GM11168 (cell line): ENCODE results near the gene USP49.
"Not testable (repeated sequence)": the region's sequence is repeated elsewhere in the genome, so short reads cannot be mapped to it uniquely, and the experiment has no call there.

Experiments
- in situ Hi-C: fragments of 300-500 bp; cut with MboI; formaldehyde crosslinking; loops from one replicate; pipeline ENCODE4 v1.12.0; 2022; ENCODE audit warnings: low sequenced_read_pairs; ENCODE audit not compliant: unreplicated experiment

USP49 gene

DNA sequence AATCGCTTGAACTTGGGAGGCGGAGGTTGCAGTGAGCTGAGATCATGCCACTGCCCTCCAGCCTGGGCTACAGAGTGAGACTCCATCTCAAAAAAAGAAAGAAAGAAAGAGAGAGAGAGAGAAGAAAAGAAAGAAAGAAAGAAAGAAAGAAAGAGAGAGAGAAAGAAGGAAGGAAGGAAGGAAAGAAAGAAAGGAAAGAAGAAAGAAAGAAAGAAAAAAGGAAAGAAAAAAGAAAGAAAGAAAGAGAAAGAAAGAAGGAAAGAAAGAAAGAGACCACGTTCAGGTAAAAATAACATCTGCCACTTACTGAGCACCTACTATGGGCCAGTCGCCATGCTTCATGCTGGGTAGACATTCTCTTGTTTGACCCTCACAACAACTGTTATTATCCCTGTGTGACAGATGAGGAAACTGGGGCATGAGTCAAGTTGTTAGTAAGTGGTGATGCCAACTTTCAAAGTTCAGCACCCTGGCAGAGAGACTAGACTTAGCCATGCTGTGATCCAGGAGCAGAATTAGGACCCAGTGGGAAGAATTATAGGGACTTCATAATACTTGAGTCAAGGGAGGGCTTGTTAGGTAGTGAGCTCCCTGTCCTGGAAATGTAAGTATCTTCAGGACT lies 129.0 kb downstream of the USP49 start:
- in situ Hi-C loops: not testable (repeated sequence)

GRCh38 chr6:41763470-41763869 lies 131.7 kb downstream of the USP49 start:
- in situ Hi-C loops: no loop called here

DNA sequence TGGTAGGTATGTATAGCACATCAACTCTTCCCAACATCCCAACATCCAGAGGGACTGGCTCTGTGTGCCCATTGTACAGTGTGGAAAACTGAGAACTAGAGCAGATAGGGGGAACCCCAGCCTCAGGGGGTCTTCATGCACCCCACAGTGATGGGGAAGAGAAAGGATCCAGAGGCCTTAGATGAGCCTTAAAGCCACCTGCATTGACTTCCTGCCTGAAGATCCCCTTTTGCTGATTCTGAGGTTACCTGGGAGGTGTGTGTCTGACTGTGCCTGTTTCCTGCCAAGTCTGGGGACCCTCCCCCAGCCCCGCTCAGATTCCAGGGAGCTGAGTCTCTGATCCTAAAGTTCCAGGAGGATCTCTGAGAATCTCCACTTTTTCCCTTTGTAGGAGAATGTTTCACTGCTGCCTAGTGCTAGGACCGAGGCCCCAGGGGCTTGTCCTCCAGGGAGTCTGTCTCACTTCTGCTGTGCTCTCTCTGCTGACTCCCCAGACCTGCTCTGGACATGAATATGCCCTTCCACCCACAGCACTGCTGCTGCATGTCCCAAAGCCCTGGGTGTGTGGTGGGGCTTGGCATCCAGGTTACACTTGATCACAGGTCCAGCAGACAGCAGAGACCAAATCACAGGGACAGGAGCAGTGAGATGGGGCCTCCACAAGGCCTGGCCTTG lies 135.1 kb downstream of the USP49 start:
- in situ Hi-C loops: no loop called here

DNA sequence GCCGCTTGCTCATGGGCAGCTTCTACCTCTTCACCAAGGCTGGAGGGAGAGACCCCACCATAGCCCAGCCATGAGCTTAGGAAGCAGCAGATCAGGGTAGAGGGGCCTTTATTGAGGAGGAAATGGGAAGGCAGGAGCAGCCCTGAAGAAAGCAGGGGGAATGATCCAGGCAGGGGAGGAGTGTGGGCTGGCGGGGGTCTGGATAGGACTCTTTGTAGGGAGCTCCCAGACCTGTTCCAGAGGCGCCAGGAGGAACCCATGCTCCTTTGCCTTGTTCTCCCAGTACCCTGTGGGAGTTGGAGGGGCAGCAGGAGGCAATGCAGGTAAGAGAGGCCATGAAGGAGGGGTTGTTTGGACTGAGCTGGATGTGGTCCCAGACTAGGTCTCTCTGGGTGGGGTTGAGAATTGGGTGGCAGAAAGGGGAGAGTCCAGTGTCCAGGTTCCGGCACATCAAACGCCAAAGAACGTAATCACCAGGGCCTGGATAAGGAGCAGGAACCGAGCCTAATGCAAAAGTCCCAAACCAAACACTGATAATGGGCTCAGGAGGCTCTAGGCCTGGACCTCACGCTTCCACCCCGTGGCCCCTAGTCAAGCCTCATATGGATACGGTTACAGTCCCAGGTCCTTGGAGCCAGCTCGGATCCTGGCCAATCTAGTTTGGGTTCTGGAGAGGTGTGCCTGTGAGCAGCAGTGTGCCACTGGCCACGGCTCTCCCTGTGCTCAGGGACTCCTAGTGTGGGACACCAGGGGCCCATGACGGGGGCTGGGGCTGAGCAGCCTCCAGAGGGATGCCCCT lies 135.9 kb downstream of the USP49 start:
- in situ Hi-C loops: no loop called here

DNA sequence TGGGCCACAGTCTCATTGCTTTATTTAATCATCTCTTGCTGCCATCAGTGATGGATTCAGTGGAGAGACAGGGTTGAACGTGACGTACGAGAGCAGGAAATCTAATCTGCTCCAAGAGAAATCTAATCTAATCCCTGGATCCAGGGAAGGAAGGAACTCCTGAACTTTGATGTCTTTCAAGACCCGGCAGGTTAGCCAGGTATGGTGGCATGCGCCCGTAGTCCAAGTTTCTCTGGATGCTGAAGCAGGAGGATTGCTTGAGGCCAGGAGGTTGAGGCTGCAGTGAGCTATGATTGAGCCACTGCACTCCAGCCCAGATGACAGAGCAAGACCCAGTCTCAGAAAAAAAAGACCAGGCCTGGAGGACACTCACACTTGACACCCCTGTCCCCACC lies 136.5 kb downstream of the USP49 start:
- in situ Hi-C loops: no loop called here

DNA sequence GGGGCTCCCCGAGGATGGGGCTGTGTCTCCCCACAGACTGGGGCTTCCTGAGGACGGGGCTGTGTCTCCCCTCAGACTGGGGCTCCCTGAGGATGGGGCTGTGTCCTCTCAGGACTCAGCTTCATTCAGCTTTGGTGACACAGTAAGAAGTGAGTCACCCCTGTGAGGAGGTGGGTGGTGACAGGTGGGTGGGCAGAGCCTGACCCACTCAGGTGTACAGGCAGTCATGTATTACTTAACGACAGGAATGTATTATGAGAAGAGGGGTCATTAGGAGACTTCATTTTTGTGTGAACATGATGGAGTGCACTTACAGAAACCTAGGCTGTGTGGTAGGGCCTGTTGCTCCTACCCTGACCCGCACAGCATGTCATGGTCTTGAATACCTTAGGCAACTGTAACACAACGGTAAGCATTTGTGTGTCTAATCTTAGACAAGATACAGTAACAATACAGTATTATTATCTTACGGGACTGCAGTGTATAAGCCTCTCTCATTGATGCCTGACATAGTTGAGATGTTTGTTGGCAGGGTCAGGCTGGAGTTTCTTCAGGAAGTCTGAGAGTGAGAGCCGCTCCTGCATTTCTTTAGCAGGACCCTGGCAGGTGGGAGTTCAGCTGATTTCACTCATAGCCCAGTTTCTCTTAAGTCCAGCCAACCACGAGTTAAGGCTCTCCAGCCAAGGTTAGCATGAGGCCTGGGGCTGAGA lies 137.1 kb downstream of the USP49 start:
- in situ Hi-C loops: no loop called here

DNA sequence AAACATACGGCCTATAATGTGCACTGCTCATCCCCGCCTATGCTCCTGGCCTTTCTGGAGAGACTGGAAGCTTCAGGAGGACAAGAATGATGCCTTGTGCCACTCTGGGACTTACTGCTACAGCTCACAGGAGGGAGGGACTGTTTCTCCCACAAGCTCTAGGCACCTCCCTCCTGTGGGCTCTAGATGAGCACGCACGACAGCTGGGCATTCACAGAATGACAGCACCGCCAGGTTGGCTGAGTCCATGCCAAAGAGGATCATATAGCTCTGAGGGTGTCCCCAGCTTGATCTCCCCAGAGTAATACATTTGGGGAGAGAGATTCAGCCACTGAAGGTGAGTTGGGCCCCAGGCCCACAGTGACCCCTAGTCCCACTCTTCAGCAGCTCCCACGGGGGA lies 137.9 kb downstream of the USP49 start:
- in situ Hi-C loops: no loop called here

DNA sequence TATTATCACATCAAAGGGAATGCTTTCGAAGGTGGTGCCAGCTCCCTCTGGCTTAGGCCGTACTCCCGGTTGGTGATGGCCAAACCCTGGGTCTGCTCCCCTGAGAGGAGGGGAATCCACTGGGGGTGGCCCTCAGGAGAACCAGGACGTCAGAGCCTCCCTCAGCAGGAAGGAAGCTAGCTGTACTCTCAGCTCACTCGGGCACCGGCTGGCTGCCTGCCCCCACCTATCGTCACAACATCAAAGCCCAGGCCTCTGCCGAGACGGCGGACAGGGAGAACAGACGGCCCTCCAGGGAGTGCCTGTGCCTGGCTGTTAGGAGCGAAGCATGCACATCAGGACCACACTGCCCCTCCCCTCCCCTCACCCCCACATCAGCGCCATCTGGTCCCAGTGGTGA lies 138.8 kb downstream of the USP49 start:
- in situ Hi-C loops: no loop called here

- in situ Hi-C loops: no loop called here
These were observed 139.3 kb downstream of the USP49 start for GRCh38 chr6:41755895-41756294.

DNA sequence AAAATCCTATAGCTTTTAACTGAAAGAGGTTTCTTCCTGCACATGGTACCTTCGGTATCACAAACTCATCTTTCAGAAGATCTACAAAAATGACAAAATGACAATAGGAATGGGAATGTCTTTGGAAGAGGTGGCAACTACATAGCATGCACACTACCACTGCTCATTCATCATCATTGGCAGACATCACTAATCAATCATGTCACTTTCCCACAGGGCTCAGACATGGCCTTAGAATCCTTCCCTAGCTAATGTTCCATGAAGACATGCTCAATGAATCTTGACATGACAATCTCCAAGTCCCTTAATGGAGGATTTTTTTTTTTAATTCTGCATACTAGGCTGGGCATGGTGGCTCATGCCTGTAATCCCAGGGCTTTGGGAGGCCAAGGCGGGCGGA lies 144.8 kb downstream of the USP49 start:
- in situ Hi-C loops: no loop called here

DNA sequence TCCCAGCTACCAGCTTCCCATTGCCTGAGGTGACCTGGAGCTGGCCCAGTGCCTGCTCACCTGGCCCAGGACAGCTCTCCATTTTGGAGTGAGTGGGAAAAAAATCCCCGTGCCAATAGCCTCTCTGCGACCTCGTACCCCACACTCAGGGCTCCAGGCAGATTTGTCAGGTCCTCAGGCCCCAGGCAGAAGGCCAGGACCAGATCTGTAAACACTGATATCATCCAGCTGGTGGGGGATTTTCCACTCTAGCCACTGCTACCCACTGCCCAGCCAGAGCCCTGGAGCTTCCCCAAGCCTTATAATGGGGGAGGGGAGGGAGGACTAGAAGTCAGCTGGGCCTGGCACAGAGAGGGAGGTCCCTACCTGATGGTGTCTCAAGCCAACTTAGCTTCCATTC lies 146.6 kb downstream of the USP49 start:
- in situ Hi-C loops: no loop called here

DNA sequence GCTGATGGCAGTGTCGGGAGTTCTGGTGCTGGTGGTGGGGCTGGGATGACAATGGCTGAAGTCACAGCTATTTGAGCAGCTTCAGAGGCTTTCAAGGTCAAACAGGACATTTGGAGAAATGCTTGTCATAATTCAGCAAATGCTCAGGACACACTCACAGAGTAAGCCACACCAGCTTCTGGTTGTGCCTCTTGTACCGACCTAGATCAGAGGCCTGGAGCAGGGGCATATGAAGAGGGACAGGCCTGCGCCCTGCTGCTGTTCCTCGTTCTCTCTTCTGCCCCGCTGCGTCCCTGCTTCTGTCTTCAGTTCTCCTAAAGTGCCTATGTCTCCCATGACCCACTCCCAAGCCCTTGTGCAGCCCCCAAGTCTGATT lies 147.1 kb downstream of the USP49 start:
- in situ Hi-C loops: no loop called here

DNA sequence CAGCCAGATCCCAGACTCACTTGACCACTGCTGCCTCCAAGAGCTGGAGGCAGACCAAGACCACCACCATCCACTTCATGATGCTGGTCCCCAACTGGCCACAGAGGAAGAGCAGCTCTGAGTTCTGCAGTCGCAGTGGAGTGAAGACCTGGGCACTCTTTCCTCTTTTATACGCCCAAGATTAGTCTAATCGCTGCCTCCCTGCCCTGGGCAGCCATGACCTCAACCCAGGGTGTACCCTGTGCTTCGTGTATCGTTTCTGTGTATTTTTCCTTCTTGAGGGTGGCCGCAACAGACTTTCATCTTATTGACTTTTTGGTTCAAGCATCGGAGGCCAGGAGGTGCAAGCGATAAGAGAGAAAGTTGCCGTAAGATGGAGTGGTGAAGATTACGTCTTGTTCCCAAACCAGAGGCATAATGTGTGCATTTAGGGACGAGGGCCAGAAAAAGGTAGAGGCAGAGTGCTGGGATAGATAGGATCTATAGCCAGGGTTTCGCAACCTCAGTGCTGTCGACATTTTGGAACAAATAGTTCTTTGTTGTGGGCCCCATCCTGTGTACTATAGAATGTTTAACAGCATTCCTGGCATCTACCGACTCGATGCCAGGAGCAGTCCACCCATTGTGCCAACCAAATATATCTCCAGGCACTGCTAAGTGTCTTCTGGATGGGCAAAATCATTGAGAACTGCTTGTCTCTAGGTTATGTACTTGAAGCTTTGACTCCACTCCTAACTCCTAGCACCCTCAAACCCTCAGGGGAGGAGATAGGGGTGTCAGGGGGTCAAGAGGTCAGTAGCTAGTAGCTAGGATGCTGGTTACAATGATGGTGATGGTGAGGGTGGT lies 147.7 kb downstream of the USP49 start, which contains the start of gene PGC:
PGC (minus strand) TSS at position 142 of the 846 bp plus-strand sequence; CDS start at position 79, 63 bp downstream.
- in situ Hi-C loops: no loop called here

DNA sequence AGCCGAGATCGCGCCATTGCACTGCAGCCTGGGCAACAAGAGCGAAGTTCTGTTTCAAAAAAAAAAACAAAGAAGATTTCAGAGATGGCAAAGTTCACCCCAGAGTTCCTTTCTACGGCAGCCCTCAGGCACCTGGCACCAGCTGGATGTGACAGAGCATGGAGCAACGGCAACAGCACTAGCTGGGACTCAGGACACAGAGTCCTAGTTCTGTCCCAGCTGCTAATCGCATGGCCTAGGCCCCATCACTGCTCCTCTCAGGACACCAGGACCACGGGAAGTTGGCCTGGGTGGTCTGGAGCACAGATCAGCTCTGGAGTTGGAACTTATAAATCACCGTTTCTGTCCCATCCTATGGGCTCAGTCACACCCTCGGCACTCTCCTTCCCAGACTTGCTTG lies 149.1 kb downstream of the USP49 start:
- in situ Hi-C loops: no loop called here

GRCh38 chr6:41744236-41744787 lies 150.9 kb downstream of the USP49 start:
- in situ Hi-C loops: no loop called here

GRCh38 chr6:41743406-41744235 lies 151.6 kb downstream of the USP49 start:
- in situ Hi-C loops: no loop called here

GRCh38 chr6:41741625-41742490 lies 153.3 kb downstream of the USP49 start:
- in situ Hi-C loops: no loop called here
